Natural killer cell (primary cell): Measurements from ENCODE around the gene KLHL21. TPM values are rescaled to one million over a fixed set of nuclear protein-coding genes. Genes with fewer than 3 reads are reported as not detected.

Source experiments
- ATAC-seq, 3 donors: fragments of 150-1000 bp in 2 of 3; fragments of 200-7000 bp in 1 of 3; cut with Tn5 transposase; 1 replicate in 1 of 3; 2 replicates in 2 of 3; pipeline ENCODE4 v1.10.0; 2021; ENCODE audit warnings: mild to moderate bottlenecking in 2 of 3, moderate library complexity in 2 of 3
- DNase-seq, 2 donors: peaks; one replicate each; pipeline versions ENCODE4 v3.0.0 to v3.0.0-alpha.2; 2013 to 2021; ENCODE audit warnings: mixed read lengths in 1 of 2
- H3K27ac ChIP-seq: one replicate; pipeline ENCODE4 v1.5.1; 2013; ENCODE audit warnings: mild to moderate bottlenecking, low read length
- H3K27me3 ChIP-seq: one replicate; pipeline ENCODE4 v1.6.1; 2013; ENCODE audit warnings: low read length; ENCODE audit not compliant: control insufficient read depth, insufficient read depth
- H3K36me3 ChIP-seq: one replicate; pipeline ENCODE4 v1.6.1; 2013; ENCODE audit warnings: low read length; ENCODE audit not compliant: control insufficient read depth, insufficient read depth
- H3K4me1 ChIP-seq: one replicate; pipeline ENCODE4 v1.6.1; 2013; ENCODE audit warnings: low read length; ENCODE audit not compliant: control insufficient read depth, insufficient read depth
- H3K4me3 ChIP-seq: one replicate; pipeline ENCODE4 v1.5.1; 2013; ENCODE audit warnings: low read length
- H3K9me3 ChIP-seq: one replicate; pipeline ENCODE4 v1.6.1; 2013; ENCODE audit warnings: low read length; ENCODE audit not compliant: control insufficient read depth, insufficient read depth
- H3K27ac Mint-ChIP-seq, 2 donors: one replicate each; pipeline ENCODE4 v1.8.0; 2022; ENCODE audit warnings: mild to moderate bottlenecking in 2 of 2, mixed read lengths in 2 of 2, moderate library complexity in 1 of 2
- H3K27me3 Mint-ChIP-seq, 2 donors: one replicate each; pipeline ENCODE4 v1.8.0; 2022; ENCODE audit warnings: low read depth in 2 of 2, mixed read lengths in 2 of 2
- H3K36me3 Mint-ChIP-seq: one replicate; pipeline ENCODE4 v1.8.0; 2022; ENCODE audit warnings: mixed read lengths
- H3K4me1 Mint-ChIP-seq, 2 donors: one replicate each; pipeline ENCODE4 v1.8.0; 2022; ENCODE audit warnings: mixed read lengths in 2 of 2
- H3K4me3 Mint-ChIP-seq: one replicate; pipeline ENCODE4 v1.8.0; 2022; ENCODE audit warnings: mild to moderate bottlenecking, moderate library complexity, mixed read lengths
- H3K9me3 Mint-ChIP-seq, 2 donors: one replicate each; pipeline ENCODE4 v1.8.0; 2022; ENCODE audit warnings: mixed read lengths in 2 of 2
- WGBS: methylation state at CpG from one replicate; pipeline ENCODE4 v1.1.7; 2013; ENCODE audit warnings: missing lambda C conversion rate; ENCODE audit not compliant: insufficient coverage; 5-methylcytosine and 5-hydroxymethylcytosine counted together
- intact Hi-C: fragments of 100-400 bp; cut with micrococcal nuclease; formaldehyde crosslinking; loops from one replicate; pipeline ENCODE4 v1.14.2; 2022
- total RNA-seq, 4 donors: library from RNA; stranded (reverse); fragments of 120-200 nt in 1 of 4; gene quantifications; one replicate each; pipeline versions ENCODE4 v1.2.3 to v1.2.4, GENCODE V29; 2013 to 2022
- TF ChIP-seq, protein P1 (sequence below): fragments of 200-600 bp; IDR thresholded peaks from one replicate; pipeline ENCODE4 v1.8.0; 2022; ENCODE audit warnings: antibody characterized with exemption

The KLHL21 gene
- total RNA-seq, 3 donors from 2014 or later (not counting 1 experiment from before 2014, with no cell fraction given), result 23.5 to 37.8 (median 28.9) TPM

DNA sequence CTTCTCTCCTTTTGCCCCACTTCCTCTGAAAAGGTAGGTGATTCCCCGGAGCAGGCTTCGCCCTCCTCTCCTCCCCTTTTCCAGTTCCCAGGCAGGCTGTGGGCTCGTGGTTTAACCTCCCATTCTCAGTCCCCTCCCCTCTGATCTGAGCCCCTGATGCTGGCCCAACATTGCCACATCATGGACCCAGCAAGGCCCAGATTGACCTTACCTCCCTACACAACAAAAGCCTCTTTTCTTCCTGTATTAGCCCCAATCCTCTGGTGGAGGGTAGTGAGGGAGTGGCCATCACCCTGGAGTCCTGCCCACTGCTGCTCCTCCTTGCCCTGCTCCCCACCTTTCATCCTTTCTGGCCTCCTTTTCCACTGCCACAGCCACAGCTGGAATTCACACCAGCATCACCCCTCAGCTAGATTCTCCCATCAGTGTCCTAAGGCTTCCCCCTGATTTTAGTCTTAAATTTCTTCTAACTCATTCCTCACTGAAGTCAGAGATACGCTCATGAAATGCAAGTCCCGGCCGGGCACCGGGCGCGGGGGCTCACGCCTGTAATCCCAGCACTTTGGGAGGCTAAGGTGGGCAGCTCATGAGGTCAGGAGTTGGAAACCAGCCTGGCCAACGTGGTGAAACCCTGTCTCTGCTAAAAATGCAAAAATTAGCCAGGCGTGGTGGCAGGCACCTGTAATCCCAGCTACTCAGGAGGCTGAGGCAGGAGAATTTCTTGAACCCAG is 29.9 kb downstream of the KLHL21 start:
- WGBS, result 68% methylated on average over 12 of the region's 12 CpGs
- TF ChIP-seq, protein P1, sequence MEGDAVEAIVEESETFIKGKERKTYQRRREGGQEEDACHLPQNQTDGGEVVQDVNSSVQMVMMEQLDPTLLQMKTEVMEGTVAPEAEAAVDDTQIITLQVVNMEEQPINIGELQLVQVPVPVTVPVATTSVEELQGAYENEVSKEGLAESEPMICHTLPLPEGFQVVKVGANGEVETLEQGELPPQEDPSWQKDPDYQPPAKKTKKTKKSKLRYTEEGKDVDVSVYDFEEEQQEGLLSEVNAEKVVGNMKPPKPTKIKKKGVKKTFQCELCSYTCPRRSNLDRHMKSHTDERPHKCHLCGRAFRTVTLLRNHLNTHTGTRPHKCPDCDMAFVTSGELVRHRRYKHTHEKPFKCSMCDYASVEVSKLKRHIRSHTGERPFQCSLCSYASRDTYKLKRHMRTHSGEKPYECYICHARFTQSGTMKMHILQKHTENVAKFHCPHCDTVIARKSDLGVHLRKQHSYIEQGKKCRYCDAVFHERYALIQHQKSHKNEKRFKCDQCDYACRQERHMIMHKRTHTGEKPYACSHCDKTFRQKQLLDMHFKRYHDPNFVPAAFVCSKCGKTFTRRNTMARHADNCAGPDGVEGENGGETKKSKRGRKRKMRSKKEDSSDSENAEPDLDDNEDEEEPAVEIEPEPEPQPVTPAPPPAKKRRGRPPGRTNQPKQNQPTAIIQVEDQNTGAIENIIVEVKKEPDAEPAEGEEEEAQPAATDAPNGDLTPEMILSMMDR, result no peak
- ATAC-seq (no peak), DNase-seq (no peak)
- Histone ChIP-seq H3K9me3 (no peaks in the 10 kb centered on the region), H3K4me1 (no peaks in the 10 kb centered on the region), H3K27me3 (no peaks in the 10 kb centered on the region), H3K36me3 (no peaks in the 10 kb centered on the region), H3K27ac (no peak overlapping the region), H3K4me3 (no peak overlapping the region)
- H3K4me3 Mint-ChIP-seq, result no peak overlapping the region
- H3K36me3 Mint-ChIP-seq, result no peaks in the 10 kb centered on the region
- no peak overlapping the region for H3K27ac Mint-ChIP-seq
- H3K4me1 Mint-ChIP-seq, result no peaks in the 10 kb centered on the region
- H3K27me3 Mint-ChIP-seq, result peaks cover 7 to 12% of the 10 kb centered on the region in 2 donors
- intact Hi-C loops, result no loop called here
- H3K9me3 Mint-ChIP-seq, result no peaks in the 10 kb centered on the region

DNA sequence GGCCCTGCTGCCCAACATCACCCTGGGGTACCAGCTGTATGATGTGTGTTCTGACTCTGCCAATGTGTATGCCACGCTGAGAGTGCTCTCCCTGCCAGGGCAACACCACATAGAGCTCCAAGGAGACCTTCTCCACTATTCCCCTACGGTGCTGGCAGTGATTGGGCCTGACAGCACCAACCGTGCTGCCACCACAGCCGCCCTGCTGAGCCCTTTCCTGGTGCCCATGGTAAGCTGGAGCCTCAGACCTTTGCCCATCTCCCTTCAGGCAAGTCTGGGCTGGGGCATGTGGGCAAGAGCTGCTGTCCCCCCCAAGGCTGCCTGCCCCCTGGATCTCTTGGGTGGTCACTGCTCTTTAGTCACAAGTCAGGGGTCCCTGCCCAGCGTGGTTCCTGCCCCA is 31.7 kb downstream of the KLHL21 start:
- TF ChIP-seq, protein P1, result no peak
- no peaks in the 10 kb centered on the region for H3K9me3 Mint-ChIP-seq
- intact Hi-C loops, result no loop called here
- H3K4me1 ChIP-seq, result no peaks in the 10 kb centered on the region
- H3K4me3 ChIP-seq, result no peak overlapping the region
- H3K4me1 Mint-ChIP-seq, result no peaks in the 10 kb centered on the region
- WGBS, result 73% methylated on average over 5 of the region's 5 CpGs
- H3K9me3 ChIP-seq, result no peaks in the 10 kb centered on the region
- ATAC-seq (no peak), DNase-seq (no peak)
- H3K4me3 Mint-ChIP-seq, result no peak overlapping the region
- H3K27ac ChIP-seq, result no peak overlapping the region
- peaks cover 7 to 12% of the 10 kb centered on the region in 2 donors for H3K27me3 Mint-ChIP-seq
- H3K36me3 ChIP-seq, result no peaks in the 10 kb centered on the region
- H3K27me3 ChIP-seq, result no peaks in the 10 kb centered on the region
- H3K27ac Mint-ChIP-seq, result no peak overlapping the region
- H3K36me3 Mint-ChIP-seq, result no peaks in the 10 kb centered on the region

DNA sequence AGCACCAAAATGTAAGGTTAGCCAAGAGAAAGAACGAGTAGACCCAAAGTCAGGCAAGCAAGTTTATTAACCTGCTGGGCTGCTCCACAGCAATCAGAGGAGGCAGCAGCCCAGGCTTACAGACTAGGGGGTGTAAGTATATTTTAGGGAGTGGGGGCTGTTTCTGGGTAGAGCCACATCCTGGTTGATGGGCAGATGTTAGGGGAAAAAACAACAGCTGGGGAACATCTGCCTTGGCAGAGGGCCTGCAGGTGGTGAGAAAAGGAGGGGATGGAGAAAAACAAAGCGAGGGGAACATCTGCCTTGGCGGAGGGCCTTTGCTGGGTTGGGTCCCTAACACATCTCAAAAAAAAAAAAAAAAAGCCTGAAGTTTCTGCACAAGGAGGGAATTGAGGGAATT is 32.6 kb downstream of the KLHL21 start:
- intact Hi-C loops, result no loop called here

More for the DNA sequence above, 32.6 kb downstream of the KLHL21 start:
- Histone ChIP-seq H3K4me3 (no peak overlapping the region), H3K27ac (no peak overlapping the region), H3K4me1 (no peaks in the 10 kb centered on the region), H3K27me3 (no peaks in the 10 kb centered on the region), H3K36me3 (no peaks in the 10 kb centered on the region), H3K9me3 (no peaks in the 10 kb centered on the region)
- TF ChIP-seq, protein P1, result no peak
- Mint-ChIP-seq H3K27me3 (peaks cover 7 to 12% of the 10 kb centered on the region in 2 donors), H3K4me3 (no peak overlapping the region), H3K36me3 (no peaks in the 10 kb centered on the region), H3K4me1 (no peaks in the 10 kb centered on the region), H3K27ac (no peak overlapping the region), H3K9me3 (no peaks in the 10 kb centered on the region)
- DNase-seq, result no peak
- 75% methylated on average over 1 of the region's 3 CpGs for WGBS
- ATAC-seq, result no peak
